Activated T-cell treated with anti-CD3 and anti-CD28 coated beads for 4 hours (primary cell): ENCODE data around the gene EMX1.

ENCODE experiments used
- DNase-seq: peaks from one replicate; pipeline ENCODE4 v3.0.0-alpha.2; 2020

EMX1 gene

DNA sequence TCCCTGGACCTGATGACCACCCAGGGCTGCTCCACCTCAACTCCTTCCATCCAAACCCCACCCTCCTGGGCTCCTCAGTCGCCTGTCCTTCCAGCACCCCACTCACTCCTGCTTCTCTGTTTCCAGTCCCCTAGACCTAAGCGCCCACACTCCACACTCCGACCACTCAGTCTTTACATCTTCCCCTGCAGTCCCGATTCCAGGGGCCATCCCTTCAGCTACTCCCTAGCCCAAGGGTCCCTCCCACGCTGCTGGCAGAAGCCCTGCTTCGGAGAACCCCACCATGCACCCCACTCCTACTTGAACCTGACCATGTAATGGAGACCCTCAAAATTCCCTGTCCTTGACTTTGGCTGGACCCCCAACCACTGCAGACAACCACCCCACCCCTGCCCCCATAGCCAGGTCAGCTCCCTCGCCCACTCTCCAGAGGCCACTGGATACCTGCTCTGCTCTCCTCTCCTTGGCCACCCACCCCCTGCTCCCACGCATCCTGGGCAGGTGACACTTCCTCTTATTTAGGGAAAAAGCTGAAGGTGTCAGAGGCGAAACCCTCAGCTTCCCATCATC, 28.2 kb downstream of the EMX1 start:
- DNase-seq = no peak

GRCh38 chr2:72946466-72946865, 29.1 kb downstream of the EMX1 start:
- DNase-seq = no peak

GRCh38 chr2:72947952-72948830, 30.9 kb downstream of the EMX1 start:
- DNase-seq = no peak

DNA sequence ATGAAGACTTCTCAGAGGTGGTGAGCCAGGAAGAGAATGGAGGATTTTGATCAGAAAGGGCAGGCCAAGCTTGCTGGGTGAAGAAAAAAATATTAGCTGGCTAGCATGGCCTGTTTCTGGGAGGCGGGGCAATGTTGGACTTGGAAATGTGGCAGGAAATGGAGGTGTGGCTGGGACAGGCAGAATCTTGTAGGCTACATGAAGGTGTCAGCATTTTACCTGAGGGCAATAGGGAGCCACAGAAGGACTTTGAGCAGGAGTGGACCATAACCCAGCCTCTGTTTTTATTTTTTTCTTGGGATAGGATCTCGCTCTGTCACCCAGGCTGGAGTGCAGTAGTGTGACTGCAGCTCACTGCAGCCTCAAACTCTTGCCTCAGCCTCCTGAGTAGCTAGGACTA, 31.7 kb downstream of the EMX1 start:
- DNase-seq = no peak

DNA sequence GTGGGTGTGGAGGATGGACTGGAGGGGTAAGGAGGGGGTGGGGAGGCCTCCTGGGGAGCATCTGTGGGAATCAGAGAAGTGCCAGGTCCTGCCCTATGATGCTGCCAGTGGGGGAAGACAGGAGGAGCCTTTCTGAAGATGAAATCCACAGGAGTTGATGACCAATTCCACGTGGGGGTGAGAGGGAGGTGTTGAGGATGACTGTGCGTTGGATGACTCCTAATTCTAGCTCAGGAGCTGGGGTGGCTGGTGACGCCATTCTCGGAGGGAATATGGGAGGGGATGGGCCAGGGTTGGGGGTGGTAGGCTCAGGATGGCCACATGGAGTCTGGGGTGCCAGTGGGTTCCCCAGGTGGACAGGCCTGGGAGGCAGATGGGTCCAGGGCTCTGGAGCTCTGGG, 32.3 kb downstream of the EMX1 start:
- DNase-seq = no peak

DNA sequence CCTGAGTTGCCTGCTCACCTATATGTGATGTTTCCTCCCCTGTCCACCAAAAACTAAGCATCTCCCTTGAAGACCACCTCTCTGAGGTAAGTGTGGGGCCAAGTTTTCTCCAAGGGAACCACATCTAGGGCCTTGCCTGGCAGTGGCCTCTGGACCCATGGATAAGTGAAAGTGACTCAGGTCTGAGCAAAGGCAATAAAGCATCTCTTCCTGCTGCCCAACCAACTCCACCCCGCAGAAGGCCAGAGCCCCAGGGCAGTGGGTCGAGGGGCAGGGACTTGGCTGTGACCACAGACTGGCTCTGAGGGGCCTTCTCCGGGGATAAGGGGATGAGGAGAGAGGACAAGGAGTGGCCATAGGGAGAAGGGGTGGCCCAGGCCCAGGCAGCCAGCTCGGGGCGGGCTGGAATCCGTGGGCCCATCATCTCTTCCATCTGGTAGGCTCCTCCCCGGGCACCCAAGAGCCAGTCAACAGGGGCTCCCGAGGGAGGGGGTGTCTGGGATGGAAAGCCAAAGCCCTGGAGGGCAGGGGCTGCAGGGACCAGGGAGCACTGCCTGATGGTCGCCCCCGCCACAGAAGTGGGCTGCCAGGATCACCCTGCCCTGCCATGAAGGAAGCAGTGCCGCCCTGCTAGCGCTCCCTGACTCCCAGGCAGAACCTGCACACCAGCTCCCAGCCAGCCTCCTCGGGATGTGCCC, 33.4 kb downstream of the EMX1 start:
- no peak for DNase-seq

GRCh38 chr2:72951303-72952095, 34.2 kb downstream of the EMX1 start:
- DNase-seq = no peak

DNA sequence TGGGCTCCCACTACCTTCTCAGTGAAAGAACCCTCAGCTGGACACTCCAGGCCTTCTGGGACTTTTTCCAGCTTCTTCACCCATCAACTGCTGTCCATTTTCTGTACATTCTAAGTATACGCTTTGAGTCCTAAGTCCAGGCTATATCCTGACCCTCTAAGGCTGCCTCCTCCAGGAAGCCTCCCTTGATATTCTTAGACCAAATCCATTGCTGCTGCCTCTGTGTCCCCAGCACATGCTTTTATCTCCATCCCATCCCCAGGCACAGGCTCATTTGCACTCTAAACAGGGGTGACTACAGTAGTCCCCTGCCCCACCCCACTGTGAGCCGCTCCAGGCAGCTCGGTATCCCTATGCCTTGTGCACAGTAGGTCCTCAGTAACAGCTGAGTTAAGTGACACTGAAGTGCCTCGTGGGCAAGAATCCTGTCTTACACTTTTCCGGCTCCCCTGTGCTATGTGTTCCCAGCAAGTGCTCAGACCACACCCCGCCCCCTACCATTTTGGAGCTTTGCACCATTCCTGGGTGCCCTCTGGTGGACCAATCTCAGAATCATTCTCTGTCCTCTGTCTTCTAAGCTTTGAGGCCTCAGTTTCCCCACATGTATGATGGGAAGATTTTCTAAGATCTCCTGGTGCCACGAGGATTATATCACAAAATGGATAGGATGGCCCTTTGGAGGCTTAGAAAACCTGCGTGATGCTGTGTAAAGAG, 34.9 kb downstream of the EMX1 start:
- DNase-seq = no peak

DNA sequence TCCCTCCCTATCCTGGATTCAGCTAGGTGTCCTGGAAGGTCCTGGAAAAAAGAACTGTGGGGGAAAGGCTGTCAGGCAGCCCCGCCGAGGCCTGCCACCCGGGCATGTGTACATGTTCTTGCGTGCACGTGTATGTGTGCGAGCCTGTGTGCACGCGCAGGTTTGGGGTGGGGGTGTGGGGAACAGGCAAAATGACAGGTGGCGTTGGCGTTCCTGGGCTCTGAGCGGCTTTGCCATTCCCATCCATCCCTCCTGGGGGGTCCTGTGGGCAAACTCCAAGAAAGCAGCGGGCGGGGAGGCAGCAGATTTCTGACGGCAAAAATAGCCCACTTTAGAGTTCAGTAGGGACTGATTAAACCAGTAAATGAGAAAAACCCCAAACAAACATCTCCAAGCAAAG, 35.6 kb downstream of the EMX1 start:
- no peak for DNase-seq

GRCh38 chr2:72953528-72953927, 36.2 kb downstream of the EMX1 start:
- DNase-seq = no peak

DNA sequence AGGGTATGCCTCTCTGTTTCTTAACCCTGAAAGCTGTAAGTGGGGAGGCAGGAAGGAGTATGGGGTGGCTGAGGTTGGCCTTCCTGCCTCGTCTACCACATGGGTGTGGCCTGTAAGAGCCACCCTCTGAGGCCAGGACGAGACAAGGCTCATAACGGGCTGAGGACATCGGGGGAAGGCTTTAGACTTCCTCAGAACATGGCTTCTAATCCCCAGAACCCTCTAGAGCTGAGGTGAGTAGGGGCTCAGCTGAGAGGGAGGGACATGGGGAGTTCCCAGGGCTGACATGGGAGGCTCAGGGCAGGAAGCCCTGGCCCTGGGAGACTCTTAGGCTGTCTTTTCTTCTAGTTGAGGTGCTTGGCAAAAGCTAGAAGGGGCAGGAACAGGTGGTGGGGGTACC, 36.7 kb downstream of the EMX1 start:
- DNase-seq = no peak

GRCh38 chr2:72954376-72955227, 37.3 kb downstream of the EMX1 start:
- DNase-seq = no peak

GRCh38 chr2:72955228-72956049, 38.1 kb downstream of the EMX1 start:
- DNase-seq = no peak

DNA sequence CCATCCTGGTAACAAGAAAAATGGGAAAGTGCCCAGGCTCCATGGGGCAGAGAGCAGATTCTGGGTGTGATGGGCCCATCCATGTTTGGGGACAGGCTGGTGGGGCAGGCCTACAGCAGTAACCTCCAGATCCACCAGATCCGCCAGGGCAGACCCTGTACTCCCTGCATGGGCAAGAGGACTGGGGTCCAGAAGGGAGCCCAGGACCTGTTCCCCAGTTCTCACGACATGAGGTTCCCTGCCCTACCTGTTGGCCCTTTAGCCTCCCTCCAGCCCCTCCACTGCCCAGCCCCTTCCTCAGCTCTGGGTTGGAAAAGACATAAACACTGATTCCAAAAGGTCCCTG, 38.7 kb downstream of the EMX1 start:
- no peak for DNase-seq

DNA sequence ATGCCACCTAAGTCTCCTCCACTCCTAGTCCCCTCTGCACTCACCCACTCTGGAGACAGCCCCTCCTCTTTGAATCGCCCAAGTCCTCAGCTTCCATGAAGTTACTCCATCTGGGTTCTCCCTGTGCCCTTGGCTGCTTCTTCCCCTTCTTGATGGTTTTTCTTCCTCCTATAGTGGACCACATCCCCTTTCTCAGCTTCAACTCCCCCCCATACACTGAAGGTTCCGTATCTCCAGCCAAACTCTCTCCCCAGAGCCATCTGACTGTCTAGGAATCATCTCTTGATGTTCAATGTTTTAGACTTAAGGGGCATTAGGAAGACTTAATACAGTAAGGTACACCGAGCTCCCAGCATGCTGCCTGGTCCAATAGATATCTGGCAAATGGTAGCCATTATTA, 39.6 kb downstream of the EMX1 start:
- DNase-seq = no peak

DNA sequence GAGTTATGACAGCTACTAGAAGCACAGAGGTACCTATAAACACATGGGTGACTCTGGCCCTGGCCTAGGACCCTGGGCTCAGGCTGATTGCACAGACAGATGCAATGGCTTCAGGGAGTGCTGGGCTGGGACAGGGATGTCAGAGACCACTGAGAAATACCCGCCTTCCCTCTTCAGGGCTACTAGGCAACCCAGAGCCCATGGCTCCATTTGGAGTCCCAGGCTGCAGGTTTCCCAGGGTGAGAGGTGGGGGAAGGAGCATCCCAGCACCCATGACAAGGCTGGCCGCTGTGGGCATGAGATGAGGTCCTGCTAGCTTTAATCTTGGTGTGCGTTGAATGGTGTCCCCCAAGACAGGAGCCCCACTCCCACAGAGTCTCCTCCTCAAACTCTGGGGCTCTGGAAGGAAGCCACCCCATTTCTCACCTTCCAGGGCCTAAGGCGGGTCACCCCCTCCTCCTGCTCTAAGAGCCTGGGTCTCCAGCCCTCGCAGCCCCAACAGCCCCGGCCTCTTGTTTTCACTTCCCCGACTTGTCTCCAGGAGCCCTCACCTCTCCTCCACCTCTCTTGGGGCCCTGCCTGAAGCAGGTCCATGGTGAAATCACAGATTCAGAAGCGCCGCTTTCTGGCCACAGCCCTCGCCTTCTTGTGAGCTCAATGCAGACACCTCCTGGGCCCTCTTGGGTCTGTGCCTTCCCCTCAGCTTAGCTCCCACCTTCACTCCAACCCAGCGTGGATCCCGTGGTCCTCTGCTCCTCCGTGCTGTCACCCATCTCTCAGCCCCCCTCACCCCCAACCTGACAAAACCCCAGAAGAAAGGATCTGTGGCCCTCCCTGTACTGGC, 41.4 kb downstream of the EMX1 start:
- DNase-seq = no peak

DNA sequence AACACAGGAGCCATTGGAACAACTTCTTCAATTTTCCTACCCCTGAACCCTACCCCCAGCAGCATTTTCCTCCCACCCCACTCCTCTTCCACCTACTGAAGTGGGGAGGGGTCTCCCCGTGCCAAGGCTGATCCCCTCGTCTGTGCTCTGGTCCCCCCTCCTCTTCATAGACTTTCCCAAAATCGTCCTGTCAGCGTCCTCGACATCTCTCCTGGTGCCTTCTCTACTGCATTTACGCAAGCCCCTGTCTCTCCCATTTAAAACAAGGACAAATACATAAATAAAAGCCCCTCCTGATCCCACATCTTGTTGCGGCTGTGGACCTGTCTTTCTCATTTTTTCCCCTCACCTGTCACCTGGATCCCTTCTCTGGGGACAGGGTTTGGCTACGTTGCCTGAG, 42.2 kb downstream of the EMX1 start:
- no peak for DNase-seq

- DNase-seq = no peak
Measured at GRCh38 chr2:72959995-72960981, 43.0 kb downstream of the EMX1 start.
